Prostate gland (tissue), 2 donors: ENCODE results near the gene PRCC. TPM values are rescaled to one million over a fixed set of nuclear protein-coding genes. Genes with fewer than 3 reads are reported as not detected.

ENCODE experiments used
- DNase-seq: peaks from one replicate; pipeline ENCODE4 v3.0.0-alpha.2; 2019; ENCODE audit warnings: low spot score
- H3K27ac ChIP-seq, 2 donors: fragments of 200-600 bp; sonication (generic); 2 replicates each; pipeline ENCODE4 v1.5.1; 2017 to 2019
- H3K27me3 ChIP-seq: fragments of 200-600 bp; sonication (generic); replicated peaks from 2 replicates; pipeline ENCODE4 v1.5.1; 2019; ENCODE audit not compliant: insufficient read depth
- H3K36me3 ChIP-seq, 2 donors: fragments of 200-600 bp; sonication (generic); 1 replicate in 1 of 2; 2 replicates in 1 of 2; pipeline versions ENCODE4 v1.5.1 to v1.8.1; 2017 to 2019
- H3K4me1 ChIP-seq: fragments of 200-600 bp; sonication (generic); replicated peaks from 2 replicates; pipeline ENCODE4 v1.5.1; 2019
- H3K4me3 ChIP-seq, 2 donors: fragments of 200-600 bp; sonication (generic); 2 replicates each; pipeline ENCODE4 v1.5.1; 2017 to 2019
- H3K9me3 ChIP-seq: fragments of 200-600 bp; sonication (generic); 2 replicates; pipeline ENCODE4 v1.5.1; 2017
- CTCF ChIP-seq, 4 experiments: fragments of 200-600 bp in 2 of 4; fragments of 450-650 bp in 2 of 4; sonication (generic) in 2 of 4; IDR thresholded peaks; 1 replicate in 3 of 4; 2 replicates in 1 of 4; pipeline ENCODE4 v1.5.1; 2016 to 2019; ENCODE audit warnings: antibody characterized with exemption in 4 of 4, mild to moderate bottlenecking in 2 of 4, moderate library complexity in 2 of 4
- POLR2A ChIP-seq: fragments of 450-650 bp; IDR thresholded peaks from one replicate; pipeline ENCODE4 v1.6.1; 2016; ENCODE audit warnings: antibody characterized with exemption, mild to moderate bottlenecking
- POLR2AphosphoS5 ChIP-seq: sonication (generic); formaldehyde crosslinking; IDR thresholded peaks from one replicate; pipeline ENCODE4 v1.6.1; 2017; ENCODE audit warnings: antibody characterized with exemption
- whole genome bisulfite sequencing: methylation state at CpG from one replicate; pipeline ENCODE4 v1.1.5; 2018; 5-methylcytosine and 5-hydroxymethylcytosine counted together
- intact Hi-C: fragments of 100-400 bp; cut with DNase I; formaldehyde crosslinking; loops from one replicate; pipeline ENCODE4 v1.14.2; 2022
- total RNA-seq, 2 donors: library from RNA; depleted of rRNA; stranded (reverse); fragments of >200 nt; gene quantifications; one replicate each; pipeline ENCODE4 v1.1.0, GENCODE V29; 2016

The PRCC gene
- total RNA-seq, 2 donors from 2014 or later: 33.0 to 61.5 TPM

- intact Hi-C loops: no loop called here
- no peak for DNase-seq
- no peaks in the 10 kb centered on the region for H3K4me1 ChIP-seq
- WGBS: 62% methylated on average over 18 of the region's 18 CpGs
- no peaks in the 10 kb centered on the region for H3K36me3 ChIP-seq
- no peak overlapping the region for H3K4me3 ChIP-seq
- no peak overlapping the region for H3K27ac ChIP-seq
- TF ChIP-seq POLR2A (no peak), POLR2AphosphoS5 (no peak), CTCF (IDR thresholded peaks at IDR 0.05) (no peak)
- H3K27me3 ChIP-seq: peaks cover 15% of the 10 kb centered on the region
- no peaks in the 10 kb centered on the region for H3K9me3 ChIP-seq
Measured at GRCh38 chr1:156845953-156846545, 78.7 kb downstream of the PRCC start.

GRCh38 chr1:156846643-156847042 lies 79.3 kb downstream of the PRCC start:
- no peaks in the 10 kb centered on the region for H3K9me3 ChIP-seq
- H3K27me3 ChIP-seq: peaks cover 15% of the 10 kb centered on the region
- no peaks in the 10 kb centered on the region for H3K36me3 ChIP-seq
- intact Hi-C loops: no loop called here
- H3K27ac ChIP-seq: no peak overlapping the region
- no peak overlapping the region for H3K4me3 ChIP-seq
- no peak for TF ChIP-seq CTCF (IDR thresholded peaks at IDR 0.05)
- TF ChIP-seq POLR2AphosphoS5: no peak
- no peak for TF ChIP-seq POLR2A
- no peak for DNase-seq
- no peaks in the 10 kb centered on the region for H3K4me1 ChIP-seq
- 82% methylated on average over 5 of the region's 5 CpGs for WGBS

- H3K36me3 ChIP-seq: no peaks in the 10 kb centered on the region
- no peaks in the 10 kb centered on the region for H3K9me3 ChIP-seq
- no peak overlapping the region for H3K27ac ChIP-seq
- WGBS: 84% methylated on average over 7 of the region's 7 CpGs
- H3K27me3 ChIP-seq: peaks cover 15% of the 10 kb centered on the region
- intact Hi-C loops: no loop called here
- H3K4me1 ChIP-seq: no peaks in the 10 kb centered on the region
- TF ChIP-seq POLR2AphosphoS5 (no peak), POLR2A (no peak), CTCF (IDR thresholded peaks at IDR 0.05) (no peak)
- H3K4me3 ChIP-seq: no peak overlapping the region
- no peak for DNase-seq
Measured at GRCh38 chr1:156847591-156848460, 80.5 kb downstream of the PRCC start.

- TF ChIP-seq POLR2AphosphoS5 (no peak), POLR2A (no peak), CTCF (IDR thresholded peaks at IDR 0.05) (no peak)
- Histone ChIP-seq H3K9me3 (no peaks in the 10 kb centered on the region), H3K4me1 (no peaks in the 10 kb centered on the region), H3K4me3 (no peak overlapping the region), H3K27me3 (peaks cover 15% of the 10 kb centered on the region), H3K36me3 (no peaks in the 10 kb centered on the region), H3K27ac (no peak overlapping the region)
- 17% methylated on average over 34 of the region's 36 CpGs for WGBS
- peak; percentile 8 for DNase-seq
- intact Hi-C loops: no loop called here
Measured at GRCh38 chr1:156848461-156849150, 81.3 kb downstream of the PRCC start.
